GM19193 (cell line): ENCODE measurements around the gene SETD3.

Experiments
- POLR2A ChIP-seq: IDR thresholded peaks from 4 replicates; pipeline ENCODE4 v1.6.1; 2011; ENCODE audit not compliant: insufficient read depth, insufficient read length; ENCODE audit errors: extremely low read depth

The SETD3 gene

DNA sequence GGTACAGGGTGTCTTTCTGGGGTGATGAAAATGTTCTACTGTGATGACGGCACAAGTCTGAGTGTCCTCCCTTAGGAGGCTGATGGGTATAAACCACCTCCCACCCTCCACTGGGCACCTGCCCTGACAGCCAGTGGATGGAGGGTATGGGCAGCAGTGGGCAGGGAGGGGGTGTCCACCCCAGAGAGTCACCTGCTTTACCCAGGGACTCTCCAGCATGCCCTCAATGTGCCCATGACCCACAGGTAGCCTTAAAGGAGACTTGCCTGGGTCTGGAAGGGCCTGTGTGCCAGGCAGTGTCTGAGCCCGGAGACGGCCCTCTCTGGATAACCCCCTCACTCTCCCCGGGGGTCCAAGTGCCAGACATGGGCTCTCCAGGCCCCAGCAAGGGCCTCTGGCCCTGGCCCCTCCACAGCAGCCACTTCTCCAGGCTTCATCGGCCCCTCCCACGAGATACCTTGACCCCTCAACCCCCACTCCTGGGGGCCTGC is 39.3 kb upstream of the SETD3 start:
- no peak for TF ChIP-seq POLR2A

DNA sequence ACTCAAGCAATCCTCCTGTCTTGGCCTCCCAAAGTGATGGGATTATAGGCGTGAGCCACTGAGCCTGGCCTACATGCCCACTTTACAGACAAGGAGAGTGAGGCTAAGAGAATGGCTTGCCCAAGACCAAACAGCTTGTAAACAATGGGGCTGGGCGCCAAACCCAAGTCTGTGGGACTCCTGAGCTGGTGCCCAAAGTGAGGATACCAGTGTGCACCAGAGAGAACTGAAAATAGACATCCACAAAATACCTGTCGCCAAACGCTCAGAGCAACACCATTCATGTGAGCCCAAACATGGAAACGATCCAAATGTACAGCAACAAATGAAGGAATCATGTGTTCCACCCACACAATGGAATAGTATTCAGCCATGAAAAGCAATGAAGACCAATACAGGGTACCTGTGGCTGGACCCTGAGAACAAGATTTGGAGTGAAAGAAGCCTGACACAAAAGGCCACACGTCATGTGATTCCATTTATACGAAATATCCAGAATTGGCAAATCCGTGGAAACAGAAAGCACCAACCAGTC is 38.8 kb upstream of the SETD3 start:
- no peak for TF ChIP-seq POLR2A

DNA sequence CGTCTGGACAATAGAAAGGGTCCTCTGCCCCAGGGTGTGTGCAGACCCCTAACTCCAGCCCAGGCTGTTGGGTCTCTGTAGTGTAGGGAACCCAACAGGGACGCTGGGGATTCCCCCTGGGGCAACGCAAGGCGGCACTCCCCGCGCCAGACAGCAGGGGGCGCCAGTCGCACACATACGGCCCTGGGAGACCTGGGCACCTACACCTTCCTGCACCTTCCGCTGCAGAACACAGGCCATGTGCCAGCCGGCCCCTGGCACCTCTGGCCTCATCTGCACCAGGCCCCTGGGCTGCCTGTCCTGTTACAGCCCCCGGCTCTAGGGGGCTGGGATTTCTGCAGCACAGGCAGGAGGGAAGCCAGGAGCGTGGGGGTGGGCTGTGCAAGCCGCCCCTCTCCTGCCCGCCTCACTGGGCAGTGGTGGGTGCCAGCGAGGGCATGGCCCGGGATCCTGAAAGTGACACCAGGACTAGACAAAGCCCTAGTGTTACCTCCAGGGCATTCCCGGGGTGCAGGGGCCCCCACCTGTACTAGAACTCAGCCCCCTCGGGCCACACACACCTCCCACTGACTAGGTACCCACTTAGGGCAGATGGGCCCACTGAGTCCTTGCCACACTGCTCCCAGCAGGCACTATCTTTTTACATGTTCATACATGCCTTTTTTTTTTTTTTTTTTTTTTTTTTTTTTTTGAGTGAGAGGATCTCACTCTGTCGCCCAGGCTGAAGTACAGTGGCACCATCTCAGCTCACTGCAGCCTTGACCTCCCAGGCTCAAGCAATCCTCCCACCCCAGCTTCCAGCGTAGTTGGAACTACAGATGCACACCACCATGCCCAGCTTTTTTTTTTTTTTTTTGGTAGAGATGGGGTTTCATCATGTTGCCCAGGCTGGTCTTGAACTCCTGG is 38.0 kb upstream of the SETD3 start:
- TF ChIP-seq POLR2A: no peak

GRCh38 chr14:99517643-99518381 is 37.2 kb upstream of the SETD3 start:
- no peak for TF ChIP-seq POLR2A

DNA sequence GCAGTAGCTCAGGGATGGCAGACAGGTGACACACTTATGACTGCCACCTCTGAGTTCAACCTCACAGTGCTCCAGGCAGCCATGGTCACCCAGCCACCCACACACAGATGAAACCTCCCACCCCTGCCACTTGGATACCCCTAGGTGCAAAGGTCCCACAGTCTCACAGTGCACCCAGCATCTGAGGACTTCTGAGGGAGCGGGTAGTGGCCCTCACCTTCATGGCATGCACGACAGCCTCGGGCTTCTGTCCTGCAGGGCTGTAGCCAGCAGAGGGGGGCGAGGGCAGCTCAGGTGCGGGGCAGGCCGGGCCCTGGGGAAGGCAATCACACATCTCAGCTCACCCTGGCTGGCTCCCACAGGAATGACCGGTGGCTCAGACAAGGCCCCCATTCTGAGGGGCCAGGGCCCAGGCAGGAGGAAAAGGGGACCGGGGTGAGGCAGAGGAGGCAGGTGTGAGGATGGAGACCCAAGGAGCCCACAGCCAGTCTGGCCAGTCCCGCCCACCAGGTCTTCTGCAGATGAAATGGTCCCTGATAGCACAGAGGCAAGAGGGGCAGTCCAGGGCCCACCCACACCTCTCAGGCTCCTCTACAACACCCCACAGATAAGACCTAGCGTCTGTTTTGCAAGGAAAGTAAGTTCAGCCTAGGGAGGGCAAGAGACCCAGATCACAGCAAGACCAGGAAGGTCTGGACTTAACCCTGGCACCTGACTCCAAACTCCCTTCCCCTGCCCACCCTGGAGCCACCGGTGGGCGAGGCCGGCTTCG is 36.4 kb upstream of the SETD3 start:
- TF ChIP-seq POLR2A: no peak

- no peak for TF ChIP-seq POLR2A
These were observed 35.7 kb upstream of the SETD3 start for GRCh38 chr14:99516156-99516870.

DNA sequence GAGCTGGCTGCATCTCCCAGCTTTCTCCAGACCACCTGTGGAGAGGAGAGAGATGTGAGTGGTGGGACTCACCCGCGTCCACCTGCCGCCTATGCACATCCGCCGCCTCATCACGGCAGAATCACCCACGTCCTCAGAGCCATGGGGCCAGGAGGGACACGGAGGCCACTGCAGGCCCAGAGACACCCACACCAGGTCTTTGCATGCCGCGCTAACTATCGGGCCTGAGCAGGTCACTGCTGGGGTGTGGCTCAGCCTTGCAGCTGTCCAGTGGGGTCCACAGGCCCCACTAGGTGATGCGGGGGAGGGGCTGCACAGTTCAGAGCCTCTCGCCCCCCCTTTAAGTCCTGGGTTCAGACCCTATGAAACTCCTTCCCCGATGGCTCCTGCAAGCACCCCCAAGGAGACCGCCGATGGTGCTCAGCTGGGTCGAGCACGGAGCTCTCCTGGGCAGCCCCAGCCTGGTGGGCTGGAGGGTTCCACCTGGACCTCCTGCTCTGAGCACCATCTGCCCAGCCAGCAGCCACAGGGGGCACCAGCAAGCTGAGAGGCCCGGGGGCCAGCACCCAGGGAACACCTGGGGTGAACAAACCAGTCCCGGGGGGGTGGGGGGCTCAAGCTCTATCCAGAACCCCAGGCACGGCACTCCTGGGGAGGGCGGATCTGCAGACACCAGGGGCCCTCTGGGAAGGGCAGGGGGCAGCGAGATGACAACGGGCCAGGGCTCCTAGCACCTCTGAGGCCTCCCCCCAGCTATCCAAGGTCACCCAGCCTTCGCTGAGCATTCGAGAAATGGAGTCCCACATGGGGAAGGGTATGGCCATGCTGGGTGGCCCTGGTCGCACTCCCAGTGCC is 34.9 kb upstream of the SETD3 start:
- no peak for TF ChIP-seq POLR2A

- peak; percentile 8 for TF ChIP-seq POLR2A
These were observed 34.1 kb upstream of the SETD3 start for GRCh38 chr14:99514552-99515300.

- peak; percentile 9 for TF ChIP-seq POLR2A
These were observed 33.4 kb upstream of the SETD3 start for GRCh38 chr14:99513946-99514551.

DNA sequence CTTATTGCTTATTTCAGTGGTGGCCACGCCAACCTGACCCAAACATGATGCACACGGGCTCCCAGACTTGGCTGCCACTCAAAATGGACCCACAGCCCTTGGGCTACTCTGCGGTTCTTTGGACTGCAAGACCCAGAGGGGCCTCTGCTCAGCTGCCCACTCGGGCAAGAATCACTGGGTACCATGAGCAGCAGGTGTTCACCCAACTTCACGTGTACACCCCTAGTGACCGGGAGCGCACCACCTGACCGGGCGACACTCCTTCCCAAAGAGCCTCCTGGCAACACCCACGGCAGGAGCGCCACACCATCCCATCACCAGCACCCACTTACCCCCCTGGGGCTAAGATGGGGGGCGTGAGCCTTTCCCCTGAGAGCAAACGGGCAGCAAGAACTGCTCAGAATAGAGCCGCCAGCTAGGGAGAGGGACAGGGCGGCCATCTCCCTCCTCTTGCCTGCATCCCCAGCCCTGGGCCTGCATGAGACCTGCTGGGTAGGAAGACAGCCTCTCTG is 32.6 kb upstream of the SETD3 start:
- TF ChIP-seq POLR2A: peak; percentile 10

GRCh38 chr14:99512571-99513182 is 32.0 kb upstream of the SETD3 start:
- TF ChIP-seq POLR2A: no peak

DNA sequence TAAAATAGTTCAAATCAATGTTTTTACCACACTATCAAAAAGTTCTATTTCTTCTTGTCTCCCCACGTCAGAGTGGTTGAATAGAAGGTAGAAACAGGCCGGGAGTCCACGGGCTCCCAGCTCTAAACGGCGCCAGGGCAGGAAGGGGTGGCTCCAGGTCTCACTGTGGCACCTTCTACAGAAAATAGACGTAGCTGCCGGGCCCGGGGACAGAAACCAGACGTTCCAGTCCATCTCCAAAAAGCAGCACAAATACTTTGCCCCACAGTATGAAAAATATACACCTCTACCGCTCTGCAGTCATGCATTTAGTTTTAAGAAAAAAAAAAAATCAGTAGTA is 31.4 kb upstream of the SETD3 start:
- no peak for TF ChIP-seq POLR2A

- TF ChIP-seq POLR2A: no peak
These were observed 30.9 kb upstream of the SETD3 start for GRCh38 chr14:99511421-99512109.
